Astrocyte of the hippocampus (primary cell): ENCODE measurements around the gene UCP3.

Experiments
- DNase-seq: peaks from one replicate; pipeline ENCODE4 v3.0.0; 2011; ENCODE audit warnings: low read depth, low spot score

The UCP3 gene

GRCh38 chr11:74018331-74019005 is 9.6 kb upstream of the UCP3 start:
- DNase-seq: peak; percentile 76

DNA sequence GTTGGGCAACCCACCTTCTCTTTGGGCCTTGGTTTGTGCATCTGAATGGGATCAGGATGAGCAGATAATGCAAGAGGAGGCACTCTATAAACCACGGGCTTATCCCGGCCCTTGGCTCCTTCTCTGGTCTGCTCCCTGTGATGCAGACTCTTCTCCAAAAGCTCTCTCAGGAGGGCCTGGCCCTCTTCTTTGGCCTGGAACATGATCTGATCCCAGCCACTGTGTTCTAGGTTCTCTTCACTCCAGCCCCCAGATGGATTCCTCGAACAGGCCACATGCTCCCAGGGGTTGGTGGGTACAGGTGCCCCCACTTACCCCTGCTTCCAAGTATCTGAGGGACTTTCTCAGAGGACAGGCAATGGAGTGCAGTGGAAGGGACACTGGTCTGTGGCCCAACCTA is 8.7 kb upstream of the UCP3 start:
- DNase-seq: no peak

DNA sequence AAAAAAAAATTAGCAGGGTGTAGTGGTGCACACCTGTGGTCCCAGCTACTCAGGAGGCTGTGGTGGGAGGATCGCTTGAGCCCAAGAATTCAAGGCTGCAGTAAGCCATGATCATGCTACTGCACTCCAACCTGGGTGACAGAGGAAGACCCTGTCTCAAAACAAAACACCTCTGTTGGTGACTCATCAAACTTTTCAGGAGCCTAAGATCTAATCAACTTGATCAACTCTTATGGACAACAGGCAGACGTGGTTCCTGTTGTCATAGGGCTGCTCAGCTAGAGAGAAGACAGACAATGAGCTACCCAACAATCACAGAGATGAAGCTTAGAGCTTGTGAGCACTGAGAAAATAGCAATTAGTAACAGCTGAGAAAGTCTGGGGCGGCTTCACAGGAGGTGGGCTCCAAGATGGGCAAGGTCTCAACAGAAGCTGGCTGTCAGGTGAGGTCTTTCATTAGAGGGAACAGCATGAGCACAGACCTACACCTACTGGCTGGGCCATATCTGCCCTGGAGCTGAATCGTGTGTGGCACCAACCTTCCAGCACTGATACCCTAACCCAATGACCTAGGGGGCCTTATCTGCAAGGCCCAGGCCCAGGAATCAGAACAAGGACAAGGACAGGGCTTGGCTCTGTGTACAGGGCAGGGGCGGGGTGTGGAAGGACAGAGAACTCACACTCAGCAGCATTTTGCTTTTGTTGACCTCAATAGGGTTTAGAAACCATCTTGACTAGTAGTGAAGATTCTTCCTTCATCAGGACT is 7.2 kb upstream of the UCP3 start:
- no peak for DNase-seq

DNA sequence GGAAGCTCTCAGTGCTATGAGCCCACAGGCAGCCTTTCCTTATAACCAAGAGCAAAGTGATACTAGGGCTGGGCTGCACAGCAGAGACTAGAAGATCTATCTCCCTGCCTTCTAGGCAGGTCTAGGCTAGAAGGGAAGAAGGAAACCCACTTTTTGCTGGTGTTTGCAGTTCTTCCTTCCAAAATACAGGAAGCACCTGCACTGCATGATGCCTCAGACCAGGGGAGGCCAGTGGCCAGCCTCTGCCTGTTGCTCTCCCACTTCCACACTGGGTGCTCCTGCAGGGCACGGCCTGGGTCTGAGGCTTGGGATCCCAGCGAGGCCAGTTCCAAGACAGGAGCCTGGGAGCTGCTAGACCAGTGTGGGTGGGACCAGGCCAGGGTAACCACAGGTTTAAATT is 6.0 kb upstream of the UCP3 start:
- no peak for DNase-seq

DNA sequence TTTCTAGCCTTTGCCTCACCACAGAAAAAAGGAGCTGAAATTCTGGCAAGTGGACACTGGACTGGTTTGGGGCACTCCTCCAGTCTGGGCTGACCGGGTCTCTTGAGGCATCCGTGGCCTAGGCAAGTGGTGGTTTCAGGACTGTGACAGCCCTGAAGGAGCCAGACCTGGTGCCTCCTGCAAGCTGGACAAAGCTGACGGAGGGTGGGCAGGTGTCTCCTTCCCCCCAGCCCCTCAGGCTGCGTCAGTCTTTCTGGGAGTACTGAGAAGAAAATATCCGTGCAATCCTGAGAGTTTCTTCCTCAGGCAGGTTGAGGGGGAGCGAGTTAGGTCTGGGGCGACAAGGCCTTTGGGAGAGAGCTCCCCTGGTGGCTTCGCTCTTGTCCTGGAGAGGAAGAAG is 4.3 kb upstream of the UCP3 start:
- DNase-seq: no peak

DNA sequence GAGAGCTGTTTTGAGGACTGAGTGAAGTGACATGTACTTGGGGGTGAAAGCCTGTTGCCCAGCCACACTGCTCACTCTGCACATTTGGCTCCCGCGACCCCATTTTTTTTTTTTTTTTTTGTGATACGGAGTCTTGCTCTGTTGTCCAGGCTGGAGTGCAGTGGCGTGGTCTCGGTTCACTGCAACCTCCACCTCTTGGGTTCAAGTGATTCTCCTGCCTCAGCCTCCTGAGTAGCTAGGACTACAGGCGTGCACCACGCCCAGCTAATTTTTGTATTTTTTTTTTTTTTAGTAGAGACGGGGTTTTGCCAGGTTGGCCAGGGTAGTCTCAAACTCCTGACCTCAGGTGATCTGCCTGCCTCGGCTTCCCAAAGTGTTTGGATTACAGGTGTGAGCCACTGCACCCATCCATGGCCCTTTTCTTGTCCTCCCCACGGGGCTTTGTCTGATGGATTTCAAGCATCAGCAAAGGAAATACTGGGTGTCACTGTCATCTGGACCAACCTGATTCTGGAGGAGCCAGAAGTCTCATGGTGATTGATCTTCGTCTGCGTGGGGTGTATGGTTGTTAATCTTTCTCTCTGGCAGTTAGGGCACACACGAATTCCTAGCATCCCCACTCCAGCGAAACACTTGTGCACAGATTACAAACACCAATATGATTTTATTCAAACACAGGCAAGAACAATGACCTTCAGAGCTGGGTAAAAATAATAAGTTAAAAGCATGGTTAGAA is 3.4 kb upstream of the UCP3 start:
- DNase-seq: no peak

DNA sequence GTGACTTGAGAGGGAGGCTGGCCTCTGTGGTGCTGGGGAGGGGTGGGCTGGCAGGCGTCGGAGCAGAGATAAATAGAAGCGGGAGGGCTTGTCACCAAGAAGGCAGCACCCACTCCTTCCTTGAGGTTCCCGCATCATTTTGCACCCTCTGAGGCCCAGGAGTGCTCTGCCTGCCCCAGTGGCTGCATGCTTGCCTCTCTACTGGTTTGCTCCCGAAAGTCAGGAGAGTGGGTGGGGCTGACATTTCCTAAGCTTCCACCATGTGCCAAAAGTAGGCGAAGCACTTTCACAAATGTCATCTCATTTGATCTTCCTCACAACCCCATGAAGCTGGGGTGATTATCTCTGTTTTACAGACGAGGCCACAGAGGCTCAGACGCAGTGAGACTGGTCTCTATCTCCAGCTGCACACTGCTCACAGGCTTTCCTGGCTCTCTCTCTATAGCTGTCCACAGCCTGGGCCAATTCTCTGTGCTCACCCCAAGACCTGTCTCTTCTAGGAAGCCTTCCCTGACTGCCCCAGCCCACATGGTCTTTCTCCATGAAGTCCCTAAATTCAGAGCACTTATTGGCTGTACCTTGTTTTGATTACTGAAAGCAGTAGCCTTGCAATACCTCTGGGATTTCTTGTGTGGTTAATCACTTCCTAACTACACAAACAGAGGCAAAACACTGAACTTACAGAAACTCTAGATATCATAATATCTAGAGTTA is 2.6 kb upstream of the UCP3 start:
- no peak for DNase-seq

DNA sequence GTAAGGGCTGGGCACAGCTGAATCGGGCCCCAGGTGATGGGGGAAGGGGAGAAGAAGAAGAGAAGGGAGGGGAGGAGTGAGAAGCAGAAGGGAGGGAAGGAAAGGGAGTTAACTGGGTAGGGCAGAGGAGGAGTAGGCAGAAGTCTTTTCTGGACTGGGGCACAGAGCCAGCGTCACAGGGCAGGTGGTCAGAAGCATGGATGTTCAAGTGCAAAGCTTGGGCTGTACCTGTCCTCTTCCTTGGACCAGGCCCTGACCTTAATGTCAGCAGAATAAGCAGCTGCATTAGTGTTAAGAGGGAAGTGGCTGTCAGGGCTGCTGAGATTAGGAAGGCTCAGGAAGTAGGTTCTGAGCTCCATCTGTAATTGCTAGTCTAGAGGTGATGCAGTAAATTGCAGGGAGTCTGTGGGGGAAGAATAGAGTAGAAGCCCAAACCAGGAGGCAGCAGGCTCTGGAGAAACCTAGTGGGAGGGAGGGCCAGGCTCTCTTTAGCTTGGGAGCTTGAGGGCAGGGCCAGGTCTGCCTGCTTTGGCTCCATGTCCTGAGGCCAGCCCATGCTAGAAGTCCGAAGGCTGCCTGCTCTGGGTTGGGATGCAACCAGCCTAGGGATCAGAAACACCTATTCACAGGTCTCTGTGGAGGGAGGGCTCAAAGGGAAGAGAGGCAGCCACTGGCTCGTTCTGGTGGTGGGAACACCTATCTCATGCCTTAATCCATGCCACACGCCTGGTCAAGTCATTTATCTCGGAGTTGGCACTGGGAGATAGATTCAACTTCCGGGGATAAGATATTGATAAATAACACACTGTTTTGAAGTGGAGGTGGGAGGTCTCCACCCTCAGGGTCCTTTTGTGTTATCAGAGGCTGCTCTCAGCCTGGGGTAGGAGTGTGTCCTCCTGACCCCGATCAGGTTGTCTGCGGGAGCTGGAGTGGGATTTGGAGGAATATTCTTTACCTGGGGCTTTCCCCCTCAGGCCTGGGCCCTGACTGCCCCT is 1.7 kb upstream of the UCP3 start:
- DNase-seq: no peak

DNA sequence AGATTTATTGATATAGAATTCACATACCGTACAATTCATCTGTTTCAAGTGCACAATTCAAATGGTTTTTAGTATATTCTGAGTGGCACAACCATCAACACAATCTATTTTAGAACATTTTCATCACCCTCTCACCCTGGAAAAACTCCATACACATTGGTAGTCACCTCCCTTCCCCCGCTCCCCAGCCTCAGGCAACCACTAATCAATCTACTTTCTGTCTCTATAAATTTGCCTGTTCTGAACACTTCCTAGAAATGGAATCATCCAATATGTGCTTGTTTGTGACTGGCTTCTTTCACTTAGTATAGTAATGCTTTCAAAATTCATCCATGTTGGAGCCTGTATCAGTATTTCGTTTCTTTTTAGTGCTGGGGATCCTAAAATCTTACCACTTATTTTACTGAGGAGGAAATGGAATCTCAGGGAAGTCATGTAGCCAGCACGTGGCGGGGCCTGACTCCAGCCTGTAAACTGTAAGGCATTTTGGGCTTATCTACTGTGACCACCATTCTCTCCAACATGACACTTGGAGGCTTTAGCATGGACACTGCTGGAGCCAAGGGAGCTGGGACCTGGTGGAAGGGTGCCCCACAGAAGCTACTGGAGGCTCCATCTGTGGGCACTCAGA is 905 bp upstream of the UCP3 start:
- no peak for DNase-seq

- no peak for DNase-seq
These were observed 304 bp upstream of the UCP3 start for GRCh38 chr11:74009230-74009547.

DNA sequence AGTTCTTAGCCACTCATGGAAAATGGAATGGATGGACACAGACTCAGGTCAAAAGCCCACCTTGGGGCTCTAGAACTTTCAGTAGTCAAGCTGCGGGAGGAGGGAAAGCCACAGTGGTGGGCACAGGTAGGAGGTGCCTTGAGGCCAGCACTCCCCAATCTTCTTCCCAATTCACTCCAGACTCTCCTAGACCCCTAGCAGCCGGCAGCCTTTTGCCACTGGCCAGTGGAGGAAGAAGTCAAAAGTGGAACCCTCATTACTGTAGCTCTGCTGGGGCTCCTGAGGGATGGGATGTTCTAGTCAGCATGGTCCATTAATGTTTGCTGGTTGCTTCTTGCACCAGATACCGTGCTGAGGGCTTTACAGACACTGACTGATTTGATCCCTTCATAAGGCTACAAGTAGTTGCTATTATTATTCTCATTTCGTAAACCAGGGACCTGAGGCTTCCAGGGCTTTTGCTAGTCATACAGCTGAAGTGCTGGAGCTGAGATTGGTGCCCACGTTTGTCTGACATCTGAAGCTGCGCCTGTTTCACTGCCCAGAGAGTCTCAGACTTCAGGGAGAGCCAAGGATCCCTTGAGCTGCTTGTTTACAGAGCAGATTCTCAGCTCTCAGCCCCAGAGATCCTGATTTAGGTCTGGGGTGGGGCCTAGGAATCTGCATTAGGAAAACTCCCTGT is 1.1 kb downstream of the UCP3 start:
- no peak for DNase-seq

DNA sequence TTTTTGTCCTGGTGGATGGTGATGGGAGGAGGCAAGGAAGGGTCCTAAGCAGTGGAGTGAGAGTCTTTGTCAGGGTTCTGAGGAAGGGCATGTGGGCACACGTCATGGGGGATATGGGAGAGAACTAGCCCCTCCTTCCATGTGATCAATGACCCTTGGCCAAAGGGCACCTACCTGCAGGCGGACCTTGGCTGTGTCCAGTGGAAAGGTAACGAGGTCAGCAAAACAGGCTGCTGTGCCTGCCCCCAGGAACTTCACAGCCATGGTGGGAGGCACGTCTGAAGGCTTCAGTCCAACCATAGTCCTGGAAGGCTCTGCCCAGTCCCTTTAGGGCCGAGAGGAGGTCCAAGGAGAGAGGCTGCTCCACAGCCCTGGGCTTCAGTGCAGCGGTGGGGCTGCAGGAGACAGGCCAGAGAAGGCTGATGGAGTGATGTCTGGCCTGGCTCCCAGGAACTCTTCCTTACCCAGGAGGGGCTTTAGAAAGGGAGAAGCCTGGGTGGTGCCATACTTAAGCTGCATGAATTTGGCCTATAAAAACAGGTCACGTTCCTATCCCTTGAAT is 2.1 kb downstream of the UCP3 start:
- no peak for DNase-seq

DNA sequence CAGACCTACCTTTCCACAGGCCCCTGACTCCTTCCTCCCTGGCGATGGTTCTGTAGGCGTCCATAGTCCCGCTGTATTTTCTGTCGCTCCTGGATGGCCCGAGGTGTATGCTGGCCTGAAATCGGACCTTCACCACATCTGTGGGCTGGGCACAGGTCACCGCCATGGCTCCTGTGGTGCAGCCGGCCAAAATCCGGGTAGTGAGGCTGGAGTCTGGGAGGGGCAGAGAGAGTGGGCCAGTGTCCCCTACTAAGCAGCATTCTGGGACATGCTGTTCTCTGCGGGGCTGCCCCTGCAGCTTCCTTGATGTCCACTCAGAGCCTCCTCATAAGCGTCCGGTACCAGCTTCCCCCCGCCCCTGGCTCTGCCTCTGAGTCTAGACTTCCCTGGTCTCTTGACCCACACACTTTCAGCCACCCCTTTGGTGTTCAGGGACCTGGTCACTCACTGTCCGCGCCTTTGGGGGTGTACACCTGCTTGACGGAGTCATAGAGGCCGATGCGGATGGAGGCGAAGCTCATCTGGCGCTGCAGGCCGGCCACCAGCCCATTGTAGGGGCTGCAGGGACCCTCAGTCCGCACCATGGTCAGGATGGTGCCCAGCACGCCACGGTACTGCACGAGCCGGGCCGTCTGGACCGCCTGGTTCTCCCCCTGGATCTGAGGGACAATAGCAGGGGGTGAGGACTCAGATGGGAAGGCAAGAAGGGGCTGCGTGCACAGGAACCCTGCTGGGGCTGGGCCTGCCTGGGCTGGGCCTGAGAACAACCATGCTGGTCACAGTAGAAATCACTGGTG is 3.0 kb downstream of the UCP3 start:
- DNase-seq: no peak

DNA sequence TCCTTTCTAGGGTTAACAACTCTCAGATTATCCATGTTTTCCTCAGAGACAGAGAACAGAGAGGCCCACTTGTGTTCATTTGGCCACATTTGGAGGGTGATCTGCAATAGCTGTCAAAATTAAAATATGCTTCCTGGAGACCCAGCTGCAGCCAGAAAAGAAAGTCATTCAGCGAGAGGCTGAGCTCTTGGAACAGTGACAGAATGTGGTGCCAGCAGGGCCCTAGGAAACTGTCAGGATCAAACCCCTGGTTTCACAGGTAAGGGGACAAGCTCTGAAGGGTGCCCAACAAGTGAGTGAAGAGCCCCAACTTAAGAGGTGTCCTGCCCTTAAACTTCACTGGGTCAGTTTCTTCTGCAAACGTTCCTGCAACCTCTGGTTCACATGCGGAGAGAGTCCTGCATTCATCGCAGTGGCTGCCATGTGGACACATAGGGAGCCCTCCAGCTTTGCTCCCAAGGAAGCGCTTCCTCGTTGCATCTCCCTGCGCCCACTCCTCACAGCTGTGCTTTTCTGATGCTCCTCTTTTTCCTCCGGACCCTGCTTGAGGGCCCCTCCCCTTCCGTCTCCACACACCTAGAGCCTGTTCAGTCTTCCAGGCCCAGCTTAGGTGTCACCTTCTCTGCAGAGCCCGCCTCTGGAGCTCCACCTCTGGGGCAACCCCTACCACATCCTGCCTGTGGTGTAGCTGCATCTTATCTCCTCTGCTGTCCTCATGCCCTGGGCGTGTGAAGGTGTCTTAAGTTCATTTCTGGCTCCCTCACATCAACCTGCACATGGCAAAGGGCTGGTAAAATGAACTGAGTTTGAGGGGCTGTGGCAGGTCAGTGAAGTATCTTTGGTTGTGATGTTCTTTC is 3.9 kb downstream of the UCP3 start:
- DNase-seq: no peak

- no peak for DNase-seq
These were observed 4.7 kb downstream of the UCP3 start for GRCh38 chr11:74004046-74004695.

DNA sequence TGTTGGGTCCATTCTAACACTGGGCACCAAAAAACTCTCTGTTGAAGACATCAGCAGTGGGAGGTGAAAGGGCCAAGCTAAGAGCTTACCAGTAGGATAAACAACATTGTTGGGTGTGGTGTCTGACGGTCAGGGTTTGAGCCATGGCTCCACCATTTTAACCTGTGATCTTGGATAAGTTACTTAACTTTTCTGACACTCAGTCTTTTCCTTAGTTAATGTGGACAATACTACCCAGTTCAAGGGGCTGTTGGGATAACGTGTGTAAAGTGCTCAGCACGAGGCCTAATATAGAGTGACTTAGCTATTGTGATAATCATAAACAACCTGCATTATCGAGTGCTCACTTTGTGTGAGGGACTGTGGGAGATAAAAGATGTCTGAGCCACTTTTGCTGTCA is 6.1 kb downstream of the UCP3 start:
- DNase-seq: no peak

DNA sequence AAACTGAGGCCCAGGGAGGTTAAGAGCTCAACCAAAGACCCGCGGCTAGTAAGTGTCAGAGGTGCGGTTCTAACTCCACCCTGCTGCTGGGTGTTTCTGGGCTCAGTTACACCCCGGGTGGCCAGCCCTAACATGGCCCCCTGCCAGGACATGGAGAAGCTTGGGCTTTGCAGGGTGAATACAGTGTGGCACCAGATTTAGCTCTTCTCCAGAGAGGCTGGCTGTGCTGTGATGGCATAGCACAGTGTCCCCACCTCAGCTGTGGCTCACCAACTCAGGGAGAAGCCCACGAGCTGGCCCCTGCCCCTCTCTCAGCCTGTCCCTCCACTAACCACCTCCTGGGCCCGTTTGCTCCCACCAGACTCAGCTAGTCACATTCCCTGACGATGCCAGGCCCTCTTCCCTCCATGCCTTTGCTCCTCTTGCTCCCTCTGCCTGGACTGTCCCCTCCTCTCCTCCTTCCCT is 7.0 kb downstream of the UCP3 start:
- DNase-seq: no peak
